ENCODE data around the gene FUT2.

GRCh38 chr19:48738557-48739403, 43.0 kb downstream of the FUT2 start:
- peak in 3 of 6 experiments; percentile 38 to 72 (median 60) for TF ChIP-seq CTCF (IDR thresholded peaks at IDR 0.05)
- peak in 1 of 2 donors; percentile 71 for TF ChIP-seq POLR2A (IDR thresholded peaks at IDR 0.05)
